Measurements from ENCODE around the gene BRD3OS.
"Not testable (repeated sequence)": the region's sequence is repeated elsewhere in the genome, so short reads cannot be mapped to it uniquely, and the experiment has no call there.

BRD3OS gene

GRCh38 chr9:133980864-133981588, 44.3 kb upstream of the BRD3OS start:
- no peak overlapping the region for H3K9ac ChIP-seq (ENCODE audit: low read length)
- H3K9me3 ChIP-seq (ENCODE audit: control insufficient read depth, insufficient read depth, low read depth, low read length), result no peaks in the 10 kb centered on the region
- no peak overlapping the region for H3K27ac ChIP-seq (ENCODE audit: low read depth, low read length)
- no peaks in the 10 kb centered on the region for H3K27me3 ChIP-seq (ENCODE audit: control insufficient read depth, insufficient read depth, low read length)
- H3K4me1 ChIP-seq (ENCODE audit: control insufficient read depth, insufficient read depth, low read length), result peaks cover 48% of the 10 kb centered on the region
- H3K4me3 ChIP-seq (ENCODE audit: low read depth, low read length), result no peak overlapping the region
- peaks cover 7% of the 10 kb centered on the region; the same call in 1 of the 2 replicates for H3K36me3 ChIP-seq (ENCODE audit: control insufficient read depth, insufficient read depth, low read length)

GRCh38 chr9:133981589-133981957, 43.7 kb upstream of the BRD3OS start:
- Histone ChIP-seq H3K27me3 (ENCODE audit: control insufficient read depth, insufficient read depth, low read length) (no peaks in the 10 kb centered on the region), H3K9ac (ENCODE audit: low read length) (no peak overlapping the region)

DNA sequence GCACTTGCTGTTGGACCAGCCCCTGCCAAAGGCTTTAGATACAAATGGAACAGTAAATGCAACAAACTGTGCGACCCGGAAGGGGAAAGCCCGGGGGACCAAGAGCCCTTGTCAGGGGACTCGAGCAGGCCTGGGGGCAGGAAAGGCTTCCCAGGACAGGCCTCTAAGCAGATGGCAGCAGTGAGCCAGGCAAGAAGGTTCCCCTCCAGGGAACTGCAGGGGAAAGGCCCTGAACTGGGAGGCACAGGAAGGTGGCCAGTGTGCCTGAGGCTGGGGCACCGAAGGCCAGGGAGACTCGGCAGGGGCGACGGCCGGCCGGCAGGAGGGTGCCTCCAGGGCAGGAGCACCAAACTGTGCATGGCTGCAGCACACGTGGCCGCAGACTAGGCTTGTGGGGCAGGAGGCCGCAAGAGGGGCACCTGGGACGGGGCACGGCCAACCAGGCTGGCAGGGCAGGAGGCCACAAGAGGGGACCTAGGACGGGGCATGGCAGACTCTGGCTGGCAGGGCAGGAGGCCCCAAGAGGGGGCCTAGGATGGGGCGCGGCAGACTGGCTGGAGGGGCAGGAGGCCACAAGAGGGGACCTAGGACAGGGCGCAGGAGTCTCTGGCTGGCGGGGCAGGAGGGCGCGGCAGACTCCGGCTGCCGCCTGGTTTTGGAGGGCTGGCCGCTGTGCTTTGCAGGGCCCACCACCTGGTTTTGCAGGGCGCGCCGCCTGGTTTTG, 43.2 kb upstream of the BRD3OS start:
- no peaks in the 10 kb centered on the region for H3K9me3 ChIP-seq (ENCODE audit: control insufficient read depth, insufficient read depth, low read depth, low read length)
- no peak overlapping the region for H3K4me3 ChIP-seq (ENCODE audit: low read depth, low read length)
- peaks cover 6% of the 10 kb centered on the region; the same call in 1 of the 2 replicates for H3K36me3 ChIP-seq (ENCODE audit: control insufficient read depth, insufficient read depth, low read length)
- H3K27ac ChIP-seq (ENCODE audit: low read depth, low read length), result no peak overlapping the region
- H3K4me1 ChIP-seq (ENCODE audit: control insufficient read depth, insufficient read depth, low read length), result peaks cover 52% of the 10 kb centered on the region
- no peaks in the 10 kb centered on the region for H3K27me3 ChIP-seq (ENCODE audit: control insufficient read depth, insufficient read depth, low read length)
- no peak overlapping the region for H3K9ac ChIP-seq (ENCODE audit: low read length)

More at GRCh38 chr9:133981589-133981957, 43.7 kb upstream of the BRD3OS start:
- Histone ChIP-seq H3K4me3 (ENCODE audit: low read depth, low read length) (no peak overlapping the region), H3K36me3 (ENCODE audit: control insufficient read depth, insufficient read depth, low read length) (peaks cover 7% of the 10 kb centered on the region; the same call in 1 of the 2 replicates), H3K9me3 (ENCODE audit: control insufficient read depth, insufficient read depth, low read depth, low read length) (no peaks in the 10 kb centered on the region), H3K4me1 (ENCODE audit: control insufficient read depth, insufficient read depth, low read length) (peaks cover 53% of the 10 kb centered on the region), H3K27ac (ENCODE audit: low read depth, low read length) (no peak overlapping the region)

DNA sequence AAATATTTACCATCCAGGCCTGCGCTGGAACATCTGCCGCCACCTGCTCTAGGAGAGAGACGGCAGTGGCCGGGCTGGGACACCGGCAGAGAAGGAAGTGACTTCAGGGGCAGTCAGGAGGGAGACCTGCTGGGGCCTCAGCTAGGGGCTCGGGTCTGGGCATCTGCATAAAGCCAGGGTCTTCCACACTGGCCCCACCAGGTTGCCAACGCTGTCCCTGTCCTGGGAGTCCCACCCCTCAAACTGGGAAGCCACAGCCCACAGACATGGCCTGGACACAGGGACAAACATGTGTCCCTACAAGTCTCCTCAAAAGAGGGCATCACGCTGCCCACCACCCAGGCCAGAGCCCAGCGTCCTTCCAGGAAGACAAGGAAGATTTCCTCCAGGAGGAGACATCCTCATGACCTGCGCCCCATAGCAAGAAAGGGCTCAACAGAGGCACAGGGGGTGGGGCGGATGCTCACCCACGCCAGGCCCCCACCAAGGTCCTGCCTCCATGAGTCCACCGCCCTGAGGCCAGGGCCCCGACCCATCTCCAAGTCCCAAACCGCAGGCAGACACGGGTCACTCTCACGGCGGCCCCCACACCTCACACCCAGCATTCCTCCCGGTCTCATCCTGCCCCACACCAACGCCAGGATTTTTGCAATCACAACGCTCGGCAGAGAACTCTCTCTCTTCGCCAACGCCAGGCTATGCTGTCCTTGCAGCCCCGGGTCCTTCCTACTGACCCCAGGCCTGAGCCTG, 42.1 kb upstream of the BRD3OS start:
- H3K27me3 ChIP-seq (ENCODE audit: control insufficient read depth, insufficient read depth, low read length), result no peaks in the 10 kb centered on the region
- H3K9ac ChIP-seq (ENCODE audit: low read length), result peak overlapping the region; percentile 13
- no peak overlapping the region for H3K27ac ChIP-seq (ENCODE audit: low read depth, low read length)
- peaks cover 44% of the 10 kb centered on the region for H3K4me1 ChIP-seq (ENCODE audit: control insufficient read depth, insufficient read depth, low read length)
- no peak overlapping the region for H3K4me3 ChIP-seq (ENCODE audit: low read depth, low read length)
- no peaks in the 10 kb centered on the region for H3K9me3 ChIP-seq (ENCODE audit: control insufficient read depth, insufficient read depth, low read depth, low read length)
- no peaks in the 10 kb centered on the region for H3K36me3 ChIP-seq (ENCODE audit: control insufficient read depth, insufficient read depth, low read length)

GRCh38 chr9:133986061-133986460, 39.2 kb upstream of the BRD3OS start:
- Histone ChIP-seq H3K27ac (ENCODE audit: low read depth, low read length) (no peak overlapping the region), H3K36me3 (ENCODE audit: control insufficient read depth, insufficient read depth, low read length) (no peaks in the 10 kb centered on the region), H3K9ac (ENCODE audit: low read length) (no peak overlapping the region), H3K9me3 (ENCODE audit: control insufficient read depth, insufficient read depth, low read depth, low read length) (no peaks in the 10 kb centered on the region), H3K4me3 (ENCODE audit: low read depth, low read length) (no peak overlapping the region), H3K27me3 (ENCODE audit: control insufficient read depth, insufficient read depth, low read length) (no peaks in the 10 kb centered on the region), H3K4me1 (ENCODE audit: control insufficient read depth, insufficient read depth, low read length) (peaks cover 31% of the 10 kb centered on the region)

GRCh38 chr9:133986774-133987445, 38.4 kb upstream of the BRD3OS start:
- Histone ChIP-seq H3K9ac (ENCODE audit: low read length) (no peak overlapping the region), H3K4me3 (ENCODE audit: low read depth, low read length) (no peak overlapping the region), H3K9me3 (ENCODE audit: control insufficient read depth, insufficient read depth, low read depth, low read length) (no peaks in the 10 kb centered on the region), H3K27me3 (ENCODE audit: control insufficient read depth, insufficient read depth, low read length) (no peaks in the 10 kb centered on the region), H3K4me1 (ENCODE audit: control insufficient read depth, insufficient read depth, low read length) (peaks cover 30% of the 10 kb centered on the region), H3K36me3 (ENCODE audit: control insufficient read depth, insufficient read depth, low read length) (no peaks in the 10 kb centered on the region), H3K27ac (ENCODE audit: low read depth, low read length) (no peak overlapping the region)

- Histone ChIP-seq H3K9me3 (ENCODE audit: control insufficient read depth, insufficient read depth, low read depth, low read length) (no peaks in the 10 kb centered on the region), H3K9ac (ENCODE audit: low read length) (no peak overlapping the region), H3K4me1 (ENCODE audit: control insufficient read depth, insufficient read depth, low read length) (peaks cover 25% of the 10 kb centered on the region), H3K36me3 (ENCODE audit: control insufficient read depth, insufficient read depth, low read length) (no peaks in the 10 kb centered on the region), H3K27ac (ENCODE audit: low read depth, low read length) (no peak overlapping the region), H3K27me3 (ENCODE audit: control insufficient read depth, insufficient read depth, low read length) (no peaks in the 10 kb centered on the region), H3K4me3 (ENCODE audit: low read depth, low read length) (no peak overlapping the region)
These were observed 37.9 kb upstream of the BRD3OS start for GRCh38 chr9:133987446-133987788.

DNA sequence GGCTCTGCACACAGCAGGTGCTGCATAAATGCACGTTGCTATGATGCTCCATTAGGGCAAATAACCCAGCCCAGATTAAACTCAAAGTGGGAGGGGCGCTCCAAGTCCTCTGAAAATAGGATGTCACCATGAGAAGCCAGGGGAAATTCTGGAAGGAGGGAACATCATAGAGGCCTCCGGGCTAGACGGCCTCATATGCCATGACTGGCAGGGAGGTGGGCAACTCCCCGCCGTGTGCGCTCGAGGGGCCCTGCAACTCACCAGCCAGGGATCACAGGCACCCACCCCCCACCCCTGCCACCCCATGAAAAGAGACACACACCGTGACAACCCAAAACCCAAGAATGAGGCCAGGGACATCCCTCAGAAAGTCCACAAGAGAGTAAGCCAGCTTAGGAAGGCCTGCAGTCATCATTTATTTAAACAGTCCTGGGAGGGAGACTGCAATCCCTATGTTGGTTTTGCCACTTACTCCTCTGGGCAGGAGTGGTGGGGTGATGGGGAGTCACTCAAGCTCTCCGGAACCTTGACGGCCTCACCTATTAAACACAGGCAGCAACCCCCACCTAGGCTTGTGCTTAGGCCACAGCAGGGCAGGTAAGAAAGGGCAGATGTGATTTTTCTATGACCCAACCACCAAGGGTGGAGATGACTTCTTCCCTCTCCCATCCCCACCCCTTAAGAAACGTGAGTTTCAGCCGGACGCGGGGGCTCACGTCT, 37.2 kb upstream of the BRD3OS start:
- Histone ChIP-seq H3K4me3 (ENCODE audit: low read depth, low read length) (no peak overlapping the region), H3K27me3 (ENCODE audit: control insufficient read depth, insufficient read depth, low read length) (no peaks in the 10 kb centered on the region), H3K27ac (ENCODE audit: low read depth, low read length) (no peak overlapping the region), H3K36me3 (ENCODE audit: control insufficient read depth, insufficient read depth, low read length) (no peaks in the 10 kb centered on the region), H3K4me1 (ENCODE audit: control insufficient read depth, insufficient read depth, low read length) (peaks cover 22% of the 10 kb centered on the region), H3K9me3 (ENCODE audit: control insufficient read depth, insufficient read depth, low read depth, low read length) (no peaks in the 10 kb centered on the region), H3K9ac (ENCODE audit: low read length) (no peak overlapping the region)

DNA sequence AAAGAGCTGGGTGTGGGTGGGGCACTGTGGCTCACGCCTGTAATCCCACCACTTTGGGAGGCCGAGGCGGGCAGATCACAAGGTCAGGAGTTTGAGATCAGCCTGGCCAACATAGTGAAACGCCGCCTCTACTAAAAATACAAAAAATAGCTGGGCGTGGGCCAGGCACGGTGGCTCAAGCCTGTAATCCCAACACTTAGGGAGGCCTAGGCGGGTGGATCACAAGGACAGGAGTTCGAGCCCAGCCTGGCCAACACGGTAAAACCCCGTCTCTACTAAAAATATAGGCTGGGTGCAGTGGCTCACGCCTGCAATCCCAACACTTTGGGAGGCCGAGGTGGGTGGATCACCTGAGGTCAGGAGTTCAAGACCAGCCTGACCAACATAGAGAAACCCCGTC, 36.5 kb upstream of the BRD3OS start:
- H3K4me1 ChIP-seq (ENCODE audit: control insufficient read depth, insufficient read depth, low read length), result peaks cover 25% of the 10 kb centered on the region
- not testable (repeated sequence) for H3K36me3 ChIP-seq (ENCODE audit: control insufficient read depth, insufficient read depth, low read length); H3K27ac ChIP-seq (ENCODE audit: low read depth, low read length); H3K27me3 ChIP-seq (ENCODE audit: control insufficient read depth, insufficient read depth, low read length); H3K4me3 ChIP-seq (ENCODE audit: low read depth, low read length); H3K9ac ChIP-seq (ENCODE audit: low read length); H3K9me3 ChIP-seq (ENCODE audit: control insufficient read depth, insufficient read depth, low read depth, low read length)

- Histone ChIP-seq H3K9ac (ENCODE audit: low read length) (no peak overlapping the region), H3K4me3 (ENCODE audit: low read depth, low read length) (peak overlapping the region; percentile 96), H3K4me1 (ENCODE audit: control insufficient read depth, insufficient read depth, low read length) (peaks cover 33% of the 10 kb centered on the region), H3K9me3 (ENCODE audit: control insufficient read depth, insufficient read depth, low read depth, low read length) (no peaks in the 10 kb centered on the region), H3K27me3 (ENCODE audit: control insufficient read depth, insufficient read depth, low read length) (no peaks in the 10 kb centered on the region), H3K27ac (ENCODE audit: low read depth, low read length) (no peak overlapping the region), H3K36me3 (ENCODE audit: control insufficient read depth, insufficient read depth, low read length) (no peaks in the 10 kb centered on the region)
These were observed 35.5 kb upstream of the BRD3OS start for GRCh38 chr9:133989625-133990365.
